H1 (cell line): Measurements from ENCODE around the gene PAK2. TPM values are rescaled to one million over a fixed set of nuclear protein-coding genes. Genes with fewer than 3 reads are reported as not detected.
A peak's percentile ranks its signal among the peaks of the same experiment; 100 is the strongest.

ENCODE experiments used
- CTCF ChIA-PET: fragments of 300-600 bp; sonication (Branson Sonifier 250); formaldehyde crosslinking; loops from one replicate; lab custom pipeline; 2021; ENCODE audit not compliant: partially characterized antibody; lab: Charles Lee
- POLR2A ChIA-PET: fragments of 300-600 bp; sonication (Branson Sonifier 250); formaldehyde crosslinking; loops from one replicate; lab custom pipeline; 2021; ENCODE audit warnings: inconsistent platforms; ENCODE audit not compliant: partially characterized antibody; lab: Charles Lee
- DNase-seq, 2 experiments: peaks; one replicate each; pipeline versions ENCODE4 v3.0.0 to v3.0.0-alpha.2; 2010 to 2022; ENCODE audit warnings: low spot score in 2 of 2, low read depth in 1 of 2, mixed read lengths in 1 of 2
- FAIRE-seq: peaks from 2 replicates; lab custom pipeline; 2011; peaks lifted over from hg19 to GRCh38; lab: Jason Lieb, UNC
- H2AFZ ChIP-seq: 2 replicates; pipeline ENCODE4 v1.8.1; 2012; ENCODE audit warnings: low read length, inconsistent platforms
- H2AK5ac ChIP-seq: 2 replicates; pipeline ENCODE4 v1.6.1; 2013; ENCODE audit warnings: low read depth, low read length
- H2BK120ac ChIP-seq: replicated peaks from 2 replicates; pipeline ENCODE3; 2013; ENCODE audit warnings: low read depth, low read length, inconsistent platforms
- H2BK12ac ChIP-seq: 2 replicates; pipeline ENCODE4 v1.6.1; 2013; ENCODE audit warnings: low read depth, low read length
- H2BK15ac ChIP-seq: 2 replicates; pipeline ENCODE4 v1.6.1; 2013; ENCODE audit warnings: low read length
- H2BK20ac ChIP-seq: 2 replicates; pipeline ENCODE4 v1.6.1; 2013; ENCODE audit warnings: low read length
- H2BK5ac ChIP-seq: 2 replicates; pipeline ENCODE4 v1.6.1; 2013; ENCODE audit warnings: low read depth, low read length
- H3K14ac ChIP-seq: 2 replicates; pipeline ENCODE4 v1.6.1; 2013; ENCODE audit warnings: inconsistent platforms; ENCODE audit not compliant: insufficient read length
- H3K18ac ChIP-seq: 2 replicates; pipeline ENCODE4 v1.6.1; 2013; ENCODE audit warnings: low read length; ENCODE audit errors: extremely low read depth
- H3K23ac ChIP-seq: 2 replicates; pipeline ENCODE4 v1.6.1; 2013; ENCODE audit warnings: inconsistent platforms; ENCODE audit not compliant: insufficient read length
- H3K23me2 ChIP-seq: 2 replicates; pipeline ENCODE4 v1.6.1; 2013; ENCODE audit warnings: low read depth, low read length
- H3K27ac ChIP-seq: 2 replicates; pipeline ENCODE4 v1.6.1; 2011; ENCODE audit warnings: low read depth, low read length, inconsistent platforms
- H3K27me3 ChIP-seq, 4 experiments: replicated peaks in 1 of 4; 1 replicate in 1 of 4; 2 replicates in 3 of 4; pipeline versions ENCODE4 v1.6.1 to v1.8.1; 2011 to 2013; ENCODE audit warnings: low read length in 3 of 4, mild to moderate bottlenecking in 3 of 4, inconsistent platforms in 2 of 4, mixed read lengths in 2 of 4, moderate library complexity in 1 of 4; ENCODE audit not compliant: control insufficient read depth in 3 of 4, insufficient read depth in 3 of 4; ENCODE audit errors: extremely low read depth in 1 of 4
- H3K36me3 ChIP-seq, 4 experiments: 2 replicates each; pipeline versions ENCODE4 v1.6.1 to v1.8.1; 2011 to 2013; ENCODE audit warnings: mild to moderate bottlenecking in 4 of 4, low read length in 3 of 4, moderate library complexity in 2 of 4, control low read depth in 1 of 4, inconsistent platforms in 1 of 4; ENCODE audit not compliant: insufficient read depth in 4 of 4, control insufficient read depth in 2 of 4
- H3K4ac ChIP-seq: replicated peaks from 2 replicates; pipeline ENCODE3; 2013; ENCODE audit warnings: low read length, low read depth, mixed read lengths, inconsistent platforms; ENCODE audit not compliant: insufficient read length
- H3K4me1 ChIP-seq, 4 experiments: replicated peaks in 1 of 4; 1 replicate in 1 of 4; 2 replicates in 3 of 4; pipeline versions ENCODE4 v1.6.1 to v1.8.1; 2011 to 2013; ENCODE audit warnings: low read length in 3 of 4, inconsistent platforms in 2 of 4, mixed read lengths in 1 of 4; ENCODE audit not compliant: insufficient read depth in 4 of 4, control insufficient read depth in 3 of 4
- H3K4me2 ChIP-seq, 2 experiments: 2 replicates each; pipeline versions ENCODE4 v1.6.1 to v1.8.1; 2011 to 2013; ENCODE audit warnings: low read depth in 2 of 2, low read length in 2 of 2, control low read depth in 1 of 2, inconsistent platforms in 1 of 2, mild to moderate bottlenecking in 1 of 2; ENCODE audit not compliant: insufficient read depth in 1 of 2
- H3K4me3 ChIP-seq, 4 experiments: fragments of 200-600, 300-600 bp in 1 of 4; sonication (generic), shearing (Covaris generic), sonication (Bioruptor Twin) in 1 of 4; 2 replicates each; pipeline versions ENCODE4 v1.5.1 to v1.8.1; 2011 to 2016; ENCODE audit warnings: low read length in 4 of 4, low read depth in 3 of 4, control low read depth in 2 of 4, inconsistent platforms in 2 of 4, mild to moderate bottlenecking in 2 of 4, mixed read lengths in 1 of 4, moderate library complexity in 1 of 4; ENCODE audit not compliant: insufficient read depth in 2 of 4; ENCODE audit errors: extremely low read depth in 1 of 4
- H3K56ac ChIP-seq: replicated peaks from 2 replicates; pipeline ENCODE3; 2013; ENCODE audit warnings: low read depth, mild to moderate bottlenecking, mixed read lengths, low read length, inconsistent platforms; ENCODE audit not compliant: insufficient read length
- H3K79me1 ChIP-seq: 2 replicates; pipeline ENCODE4 v1.6.1; 2013; ENCODE audit warnings: low read depth, low read length, control low read depth
- H3K79me2 ChIP-seq, 2 experiments: 2 replicates each; pipeline versions ENCODE4 v1.6.1 to v1.8.1; 2012 to 2013; ENCODE audit warnings: low read length in 2 of 2, mild to moderate bottlenecking in 2 of 2, inconsistent platforms in 1 of 2; ENCODE audit not compliant: insufficient read depth in 2 of 2, control insufficient read depth in 1 of 2
- H3K9ac ChIP-seq, 4 experiments: replicated peaks in 1 of 4; 1 replicate in 1 of 4; 2 replicates in 3 of 4; pipeline versions ENCODE4 v1.6.1 to v1.8.1; 2011 to 2013; ENCODE audit warnings: low read depth in 3 of 4, low read length in 3 of 4, control low read depth in 2 of 4, mild to moderate bottlenecking in 2 of 4, moderate library complexity in 2 of 4, inconsistent platforms in 1 of 4; ENCODE audit errors: extremely low read depth in 1 of 4
- H3K9me3 ChIP-seq, 2 experiments: 2 replicates each; pipeline versions ENCODE4 v1.6.1 to v1.8.1; 2012 to 2013; ENCODE audit warnings: mild to moderate bottlenecking in 2 of 2, moderate library complexity in 2 of 2, control low read depth in 1 of 2, inconsistent platforms in 1 of 2, low read depth in 1 of 2, low read length in 1 of 2, mixed read lengths in 1 of 2; ENCODE audit not compliant: insufficient read depth in 2 of 2
- H4K20me1 ChIP-seq, 2 experiments: replicated peaks in 1 of 2; 2 replicates each; pipeline versions ENCODE3 to v1.8.1; 2011 to 2013; ENCODE audit warnings: inconsistent platforms in 2 of 2, low read length in 2 of 2, mild to moderate bottlenecking in 1 of 2; ENCODE audit not compliant: insufficient read depth in 2 of 2, control insufficient read depth in 1 of 2
- H4K5ac ChIP-seq: 2 replicates; pipeline ENCODE4 v1.6.1; 2013; ENCODE audit warnings: low read length, low read depth, mixed read lengths, inconsistent platforms; ENCODE audit not compliant: insufficient read length
- H4K8ac ChIP-seq: 2 replicates; pipeline ENCODE4 v1.8.0; 2013; ENCODE audit warnings: mild to moderate bottlenecking, moderate library complexity, low read length, inconsistent platforms; ENCODE audit not compliant: insufficient read depth; ENCODE audit errors: extremely low read depth
- H4K91ac ChIP-seq: replicated peaks from 2 replicates; pipeline ENCODE3; 2013; ENCODE audit warnings: low read length, mixed read lengths, inconsistent platforms; ENCODE audit not compliant: insufficient read length
- GTF2F1 ChIP-seq: IDR thresholded peaks from 2 replicates; pipeline ENCODE4 v1.6.1; 2012; ENCODE audit warnings: low read depth, low read length, improper control_type of control experiment, borderline replicate concordance
- HDAC2 ChIP-seq, 2 experiments: fragments of 300-600 bp in 1 of 2; sonication (generic) in 1 of 2; IDR thresholded peaks; 2 replicates each; pipeline ENCODE4 v1.6.1; 2011 to 2012; ENCODE audit warnings: low read depth in 2 of 2, low read length in 2 of 2, mild to moderate bottlenecking in 2 of 2, moderate library complexity in 2 of 2, borderline replicate concordance in 1 of 2, inconsistent platforms in 1 of 2
- KDM1A ChIP-seq: fragments of 200-600, 300-600 bp; sonication (generic); IDR thresholded peaks from 2 replicates; pipeline ENCODE4 v1.7.1; 2016; ENCODE audit warnings: mild to moderate bottlenecking, low read length, borderline replicate concordance
- KDM4A ChIP-seq: IDR thresholded peaks from one replicate; pipeline ENCODE4 v1.7.1; 2012; ENCODE audit warnings: low read depth, mild to moderate bottlenecking, moderate library complexity, low read length, inconsistent platforms; ENCODE audit not compliant: severe bottlenecking
- NANOG ChIP-seq: IDR thresholded peaks from 2 replicates; pipeline ENCODE4 v1.6.1; 2011; ENCODE audit warnings: low read length, low read depth, mild to moderate bottlenecking, inconsistent platforms; ENCODE audit not compliant: insufficient read depth, poor library complexity, severe bottlenecking
- SIRT6 ChIP-seq: IDR thresholded peaks from one replicate; pipeline ENCODE4 v1.7.1; 2012; ENCODE audit warnings: low read length, inconsistent platforms
- WGBS, 2 experiments: shearing (Covaris generic) in 1 of 2; methylation state at CpG; one replicate each; pipeline versions ENCODE4 v1.1.6 to v1.1.7; 2013 to 2015; ENCODE audit warnings: low lambda C conversion rate in 2 of 2, mixed read lengths in 2 of 2, inconsistent platforms in 1 of 2, low coverage in 1 of 2, missing lambda C conversion rate in 1 of 2; ENCODE audit not compliant: insufficient replicate concordance in 2 of 2, insufficient coverage in 1 of 2, insufficient read length in 1 of 2; ENCODE audit errors: extremely low coverage in 1 of 2, missing lambda C conversion rate in 1 of 2; 5-methylcytosine and 5-hydroxymethylcytosine counted together
- polyA plus RNA-seq, 7 experiments: library from polyadenylated mRNA; depleted of rRNA in 3 of 7; stranded (reverse) in 5 of 7; unstranded in 2 of 7; fragments of >200 nt in 5 of 7; fragments of 200-250 nt in 2 of 7; gene quantifications; 1 replicate in 5 of 7; 2 replicates in 1 of 7; 4 replicates in 1 of 7; pipeline versions ENCODE4 v1.2.1 to v1.2.3, GENCODE V29; 2011 to 2013; ENCODE audit warnings: missing spikeins in 2 of 7, mixed read lengths in 2 of 7
- total RNA-seq: library from RNA; stranded (reverse); fragmentation: NEBNext Ultra II Directional; extraction: Animal tissue kit (Norgen Biotek cat#: 25700); gene quantifications from 2 replicates; pipeline ENCODE4 v1.2.1, GENCODE V29; 2021

The PAK2 gene
- total and polyA plus RNA-seq, 2 of the 8 experiments (the other 6 are each of a cell fraction or from before 2014, with no cell fraction given), result 13.1 to 60.5 TPM

- H3K9ac ChIP-seq, result peak overlapping the region; percentile 40 to 90 (median 76); a peak in 6 of 7 replicates
- POLR2A ChIA-PET, result interaction anchor here (0.6 to 2.9 kb wide), 8 partner anchors 11 to 127 kb away, joined by 3 to 11 read pairs (median 3); partner anchors contain the start of genes NCBP2 and PAK2
- no peak for FAIRE-seq
- no peak for TF ChIP-seq KDM1A
- TF ChIP-seq GTF2F1, result no peak
- TF ChIP-seq HDAC2 (IDR thresholded peaks at IDR 0.05; ENCODE audit: borderline replicate concordance in 1 of 2, low read depth in 2 of 2, low read length in 2 of 2), result no peak
- TF ChIP-seq NANOG, result no peak
- TF ChIP-seq KDM4A, result no peak
- no peak for TF ChIP-seq SIRT6
Observed at GRCh38 chr3:196867155-196867506, 127.5 kb downstream of the PAK2 start.

More at GRCh38 chr3:196867155-196867506, 127.5 kb downstream of the PAK2 start:
- no peak overlapping the region for H2BK120ac ChIP-seq
- H3K23ac ChIP-seq, result no peak overlapping the region
- H4K20me1 ChIP-seq, result peaks cover 0 to 11% of the 10 kb centered on the region in 2 experiments
- peak overlapping the region; percentile 75 to 99 for H3K4me2 ChIP-seq
- no peak overlapping the region for H2BK20ac ChIP-seq
- H3K36me3 ChIP-seq, result no peaks in the 10 kb centered on the region; a peak in 1 of 8 replicates
- H3K18ac ChIP-seq, result no peak overlapping the region
- H3K79me2 ChIP-seq, result peaks cover 7 to 40% of the 10 kb centered on the region in 2 experiments
- H2BK5ac ChIP-seq, result peak overlapping the region; percentile 73; the same call in 1 of the 2 replicates
- no peak overlapping the region for H2AK5ac ChIP-seq
- WGBS, 2 experiments, result 57% methylated on average over 6 of the region's 6 CpGs; no CpG with 5 or more reads in 1 of the 2 experiments
- H3K27ac ChIP-seq, result peak overlapping the region; percentile 89
- H4K8ac ChIP-seq, result no peak overlapping the region
- H3K4me1 ChIP-seq, result peaks cover 0 to 4% (median 0%) of the 10 kb centered on the region in 4 experiments; a peak in 4 of 7 replicates
- H3K23me2 ChIP-seq, result peaks cover 9% of the 10 kb centered on the region; the same call in 1 of the 2 replicates
- CTCF ChIA-PET, result interaction anchor here (0.7 to 1.1 kb wide), 2 partner anchors 75 to 162 kb away, joined by 3 read pairs; partner anchors contain the start of genes MELTF and NCBP2
- peaks cover 3% of the 10 kb centered on the region; the same call in 1 of the 2 replicates for H3K79me1 ChIP-seq
- peak overlapping the region; percentile 57 to 88 (median 70) for H3K4me3 ChIP-seq
- peak overlapping the region; percentile 81 for H4K5ac ChIP-seq
- no peak overlapping the region for H2BK12ac ChIP-seq
- no peak overlapping the region for H4K91ac ChIP-seq
- no peak overlapping the region for H3K14ac ChIP-seq
- no peaks in the 10 kb centered on the region for H3K27me3 ChIP-seq
- H2BK15ac ChIP-seq, result no peak overlapping the region
- peak overlapping the region; percentile 98 for H2AFZ ChIP-seq
- no peak for DNase-seq
- no peak overlapping the region for H3K4ac ChIP-seq
- no peaks in the 10 kb centered on the region for H3K9me3 ChIP-seq
- H3K56ac ChIP-seq, result no peak overlapping the region
